Measurements from ENCODE around the gene FBLIM1.
"Not testable (repeated sequence)": the region's sequence is repeated elsewhere in the genome, so short reads cannot be mapped to it uniquely, and the experiment has no call there.

Gene FBLIM1

DNA sequence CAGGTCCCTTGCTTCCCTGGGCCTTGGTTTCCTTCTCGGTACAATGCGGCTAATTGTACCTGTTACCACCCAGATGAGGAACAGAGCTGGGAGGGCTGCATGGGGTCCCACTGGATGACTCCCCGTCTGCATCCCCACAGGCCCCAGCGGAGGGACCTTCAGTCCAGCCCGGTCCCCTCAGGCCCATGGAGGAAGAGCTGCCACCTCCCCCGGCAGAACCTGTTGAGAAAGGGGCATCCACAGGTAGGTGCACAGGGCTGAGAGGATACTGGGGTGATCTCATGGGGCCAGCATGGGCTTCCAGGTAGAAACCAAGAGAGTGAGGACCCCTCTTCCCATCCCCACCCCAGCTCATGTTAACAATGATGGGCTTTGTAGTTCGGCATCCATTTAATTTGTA lies 9.8 kb downstream of the FBLIM1 start:
- no peak for DNase-seq (ENCODE audit: low read depth)

DNA sequence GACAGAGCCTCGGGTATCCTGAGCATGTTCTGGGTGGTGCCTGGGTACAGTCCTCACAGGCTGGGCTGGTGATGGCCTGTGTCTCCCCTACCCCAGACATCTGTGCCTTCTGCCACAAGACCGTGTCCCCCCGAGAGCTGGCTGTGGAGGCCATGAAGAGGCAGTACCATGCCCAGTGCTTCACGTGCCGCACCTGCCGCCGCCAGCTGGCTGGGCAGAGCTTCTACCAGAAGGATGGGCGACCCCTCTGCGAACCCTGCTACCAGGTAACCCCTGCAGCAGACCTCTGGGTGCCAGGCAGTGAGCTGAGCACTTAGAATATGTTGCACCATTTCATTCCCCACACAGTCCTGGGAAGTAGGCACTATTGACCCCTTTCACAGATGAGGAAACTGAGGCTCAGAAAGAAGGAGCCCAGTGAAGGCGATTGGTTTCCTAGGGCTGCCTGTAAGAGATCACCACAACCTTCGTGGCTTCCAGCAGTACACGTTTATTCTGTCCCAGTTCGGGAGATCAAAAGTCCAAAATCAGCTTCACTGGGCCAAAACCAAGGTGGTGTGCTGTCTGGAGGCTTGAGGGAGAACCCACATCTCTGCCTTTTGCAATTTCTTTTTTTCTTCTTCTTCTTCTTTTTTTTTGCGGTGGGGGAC lies 11.8 kb downstream of the FBLIM1 start:
- DNase-seq (ENCODE audit: low read depth): no peak

DNA sequence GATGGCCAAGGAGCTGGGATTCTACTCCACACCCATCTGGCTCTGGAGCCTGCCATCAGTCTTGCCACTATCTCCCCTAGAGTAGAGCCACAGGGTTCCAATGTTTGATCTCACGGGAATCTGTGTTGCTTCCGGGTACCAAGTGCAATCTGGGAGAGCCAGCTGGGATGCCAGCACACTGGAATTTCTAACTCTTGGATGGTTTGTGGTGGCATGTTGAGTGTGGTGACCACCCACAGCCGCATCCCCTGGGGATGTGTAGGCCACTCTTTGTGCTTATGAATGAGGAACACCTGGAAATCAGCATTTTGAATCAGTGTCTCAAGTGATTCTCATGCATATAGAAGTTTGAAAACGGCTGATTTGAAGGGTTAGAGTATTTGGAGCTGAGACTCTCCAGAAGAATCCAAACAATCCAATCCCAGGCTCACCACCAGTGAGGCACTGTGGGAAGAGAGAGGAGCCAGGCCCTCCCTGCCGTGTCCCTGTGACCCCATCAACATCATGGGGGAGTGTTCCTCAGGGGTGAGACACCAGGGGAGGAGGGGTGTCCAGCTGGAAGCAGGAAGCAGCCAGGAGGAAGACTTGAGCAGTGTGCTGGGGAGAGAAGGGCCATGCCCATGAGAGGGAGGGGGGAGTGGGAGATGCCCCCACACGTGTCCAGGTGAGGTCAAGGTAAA lies 13.4 kb downstream of the FBLIM1 start:
- DNase-seq (ENCODE audit: low read depth): no peak

DNA sequence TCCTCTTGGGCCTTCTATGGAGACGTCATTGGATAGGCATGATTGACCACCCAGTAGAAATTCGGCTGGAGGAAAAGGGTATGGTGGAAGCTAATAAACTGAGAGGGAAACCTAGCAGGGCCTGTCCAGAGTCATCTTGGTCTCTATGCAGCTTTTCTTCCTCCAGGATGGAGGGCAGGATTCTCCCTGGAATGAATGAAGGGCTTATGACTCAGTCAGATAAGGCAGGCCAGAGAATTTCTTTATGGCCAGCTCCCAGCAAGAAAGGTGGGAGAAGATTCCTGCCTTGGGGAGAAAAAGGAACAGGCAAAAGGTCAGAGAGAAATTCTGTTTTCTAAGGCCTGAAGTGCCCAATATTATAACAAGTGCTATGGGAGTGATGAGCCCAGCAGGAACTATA lies 17.1 kb downstream of the FBLIM1 start:
- no peak for DNase-seq (ENCODE audit: low read depth)

DNA sequence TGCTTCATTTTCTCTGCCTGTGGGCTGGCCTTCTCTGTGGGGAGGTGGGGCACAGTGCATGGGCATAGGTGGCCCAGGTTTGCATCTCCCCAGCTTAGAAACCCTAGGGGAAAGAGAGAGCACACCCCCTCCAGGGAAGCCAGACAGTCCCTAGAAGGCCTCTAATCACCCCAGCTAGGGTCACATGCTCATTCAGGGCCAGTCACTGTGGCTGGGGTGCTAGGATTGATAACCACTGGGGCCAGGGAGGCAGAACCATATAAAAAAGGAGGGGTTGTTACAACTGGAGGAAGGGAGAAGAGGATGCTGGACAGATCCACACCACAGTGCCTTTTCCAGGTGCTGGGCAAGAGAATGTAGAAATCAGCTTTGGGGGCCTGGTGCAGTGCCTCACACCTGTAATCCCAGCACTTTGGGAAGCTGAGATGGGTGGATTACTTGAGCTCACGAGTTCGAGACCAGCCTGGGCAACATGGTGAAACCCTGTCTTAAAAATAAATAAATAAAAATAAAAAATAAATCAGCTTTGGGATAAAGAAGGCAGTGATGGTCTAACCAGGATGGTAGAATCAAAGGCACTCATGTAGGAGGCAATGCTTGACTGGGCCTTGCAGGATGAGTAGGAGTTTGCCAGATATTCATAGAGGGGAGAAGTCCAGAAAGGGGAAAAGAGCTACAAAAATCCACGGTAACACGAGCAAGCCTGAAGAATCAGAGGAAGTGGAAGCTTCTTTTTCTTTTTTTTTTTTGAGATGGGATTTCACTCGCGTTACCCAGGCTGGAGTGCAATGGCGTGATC lies 19.5 kb downstream of the FBLIM1 start:
- no peak for DNase-seq (ENCODE audit: low read depth)

DNA sequence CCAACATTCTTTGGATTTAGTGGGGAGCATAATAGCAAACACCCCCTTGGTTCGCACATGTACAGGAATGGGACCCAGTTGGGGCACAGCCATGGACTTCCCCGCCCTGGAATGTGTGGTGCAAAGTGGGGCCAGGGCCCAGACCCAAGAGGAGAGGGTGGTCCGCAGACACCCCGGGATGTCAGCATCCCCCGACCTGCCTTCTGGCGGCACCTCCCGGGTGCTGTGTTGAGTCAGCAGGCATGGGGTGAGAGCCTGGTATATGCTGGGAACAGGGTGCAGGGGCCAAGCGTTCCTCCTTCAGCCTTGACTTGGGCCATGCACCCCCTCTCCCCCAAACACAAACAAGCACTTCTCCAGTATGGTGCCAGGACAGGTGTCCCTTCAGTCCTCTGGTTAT lies 27.1 kb downstream of the FBLIM1 start:
- DNase-seq (ENCODE audit: low read depth): no peak

- no peak for DNase-seq (ENCODE audit: low read depth)
These were observed 28.0 kb downstream of the FBLIM1 start for GRCh38 chr1:15786581-15786980.

DNA sequence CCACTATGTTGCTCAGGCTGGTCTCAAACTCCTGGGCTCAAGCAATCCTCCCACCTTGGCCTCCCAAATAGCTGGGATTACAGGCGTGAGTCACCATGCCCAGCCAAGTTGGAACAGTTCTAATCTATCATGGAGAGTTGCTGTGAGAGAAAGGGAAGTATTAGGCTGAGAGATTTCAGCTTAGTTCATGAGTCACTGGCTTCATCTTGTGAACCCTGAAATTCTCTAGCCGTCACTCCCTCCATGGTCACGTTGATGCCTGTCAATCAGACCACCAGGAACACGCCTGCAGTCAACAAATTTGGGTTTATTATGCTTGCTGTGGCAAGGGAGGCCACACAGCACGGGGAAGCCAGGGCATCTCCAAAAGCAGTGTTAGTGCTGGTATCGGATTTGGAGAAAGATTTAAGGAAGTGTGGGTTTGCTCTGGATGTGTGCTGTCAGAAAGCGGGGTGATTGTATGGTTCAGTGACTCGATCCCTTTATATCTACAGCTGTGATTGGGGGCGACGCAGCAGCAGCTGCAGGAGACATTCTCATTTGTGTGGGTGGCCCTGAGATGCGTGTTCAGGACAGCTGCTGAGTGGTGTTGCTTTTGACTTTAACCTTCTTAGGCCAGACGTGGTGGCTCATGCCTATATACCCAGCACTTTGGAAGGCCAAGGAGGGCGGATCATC lies 30.2 kb downstream of the FBLIM1 start:
- DNase-seq (ENCODE audit: low read depth): no peak

- DNase-seq (ENCODE audit: low read depth): no peak
These were observed 37.5 kb downstream of the FBLIM1 start for GRCh38 chr1:15796086-15796462.

GRCh38 chr1:15797614-15798390 lies 39.2 kb downstream of the FBLIM1 start:
- DNase-seq (ENCODE audit: low read depth): no peak

- DNase-seq (ENCODE audit: low read depth): peak; percentile 97
These were observed 40.6 kb downstream of the FBLIM1 start for GRCh38 chr1:15799004-15799867.

DNA sequence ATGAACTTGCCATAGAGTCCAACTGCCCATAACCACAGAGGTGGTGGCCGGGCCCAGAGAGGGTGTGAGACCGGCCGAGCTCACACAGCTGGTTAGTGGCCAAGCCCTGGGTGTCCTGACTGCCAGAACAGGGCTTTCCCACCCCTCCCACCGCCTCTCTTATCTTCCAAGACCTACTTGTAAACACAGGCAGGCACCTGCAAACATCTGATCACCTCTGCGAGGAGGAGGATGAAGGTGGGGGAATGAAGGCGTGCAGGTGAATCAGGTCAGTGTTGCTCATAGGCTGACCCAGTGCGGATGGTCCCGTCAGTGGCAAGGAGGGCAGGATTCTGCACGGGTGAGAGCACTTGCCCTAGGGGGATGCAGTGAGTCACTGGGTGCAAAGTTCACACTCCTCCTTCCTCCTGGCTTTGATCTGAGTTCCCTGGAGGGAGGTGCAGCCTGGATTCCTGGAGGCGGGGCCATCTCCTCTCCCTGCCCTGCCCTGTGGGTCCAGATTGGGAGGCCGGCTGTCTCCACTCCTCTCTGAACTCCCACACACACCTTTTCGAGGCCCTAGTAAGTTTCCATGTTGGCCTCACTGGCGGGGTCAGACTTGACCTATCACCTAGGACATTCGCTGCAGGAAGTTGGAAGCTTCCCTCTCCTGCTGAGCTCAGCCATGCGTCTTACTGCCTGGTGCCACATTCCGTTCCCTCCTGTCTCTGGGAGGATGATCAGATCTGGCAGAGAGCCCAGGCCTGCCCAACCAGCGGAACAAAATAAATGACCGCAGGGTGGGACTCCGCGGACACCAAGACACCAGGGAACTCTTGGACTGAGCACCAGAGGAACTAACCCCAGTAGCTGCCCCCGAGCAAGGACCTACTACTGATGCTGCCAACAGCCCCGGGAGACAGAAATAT lies 41.6 kb downstream of the FBLIM1 start:
- no peak for DNase-seq (ENCODE audit: low read depth)

GRCh38 chr1:15802234-15802965 lies 43.8 kb downstream of the FBLIM1 start:
- no peak for DNase-seq (ENCODE audit: low read depth)

- no peak for DNase-seq (ENCODE audit: low read depth)
These were observed 44.8 kb downstream of the FBLIM1 start for GRCh38 chr1:15803380-15803779.

DNA sequence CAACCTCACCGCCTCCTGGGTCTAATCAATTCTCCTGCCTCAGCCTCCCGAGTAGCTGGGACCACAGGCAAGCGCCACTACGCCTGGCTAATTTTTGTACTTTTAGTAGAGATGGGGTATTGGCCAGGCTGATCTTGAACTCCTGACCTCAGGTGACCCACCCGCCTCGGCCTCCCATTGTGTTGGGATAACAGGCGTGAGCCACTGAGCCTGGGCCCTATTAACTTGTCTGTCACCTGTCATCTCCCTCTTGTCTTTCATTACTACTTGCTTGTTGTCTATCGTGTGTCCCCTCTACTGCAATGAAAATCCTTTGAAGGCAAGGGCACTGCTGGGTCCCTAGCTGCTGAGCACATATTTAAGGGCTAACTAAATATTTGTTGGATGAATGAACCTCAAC lies 45.5 kb downstream of the FBLIM1 start:
- no peak for DNase-seq (ENCODE audit: low read depth)

DNA sequence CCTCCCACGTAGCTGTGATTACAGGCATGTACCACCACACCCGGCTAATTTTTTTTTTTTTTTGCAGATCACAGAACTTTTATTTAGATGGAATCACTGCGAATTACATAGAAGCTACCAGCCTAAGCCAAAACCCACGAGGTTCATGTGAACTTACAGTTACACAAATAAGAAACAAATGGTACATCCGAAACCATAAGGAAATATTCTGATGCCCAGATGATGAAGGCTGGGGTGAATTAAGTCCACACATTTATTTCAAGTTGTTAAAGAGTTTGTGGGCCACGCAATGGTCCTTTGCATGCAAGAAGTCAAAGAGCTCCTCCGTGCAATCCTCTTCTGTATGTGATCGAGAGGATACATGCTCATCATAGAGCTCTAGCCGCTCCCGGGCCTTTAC lies 48.5 kb downstream of the FBLIM1 start:
- DNase-seq (ENCODE audit: low read depth): no peak

DNA sequence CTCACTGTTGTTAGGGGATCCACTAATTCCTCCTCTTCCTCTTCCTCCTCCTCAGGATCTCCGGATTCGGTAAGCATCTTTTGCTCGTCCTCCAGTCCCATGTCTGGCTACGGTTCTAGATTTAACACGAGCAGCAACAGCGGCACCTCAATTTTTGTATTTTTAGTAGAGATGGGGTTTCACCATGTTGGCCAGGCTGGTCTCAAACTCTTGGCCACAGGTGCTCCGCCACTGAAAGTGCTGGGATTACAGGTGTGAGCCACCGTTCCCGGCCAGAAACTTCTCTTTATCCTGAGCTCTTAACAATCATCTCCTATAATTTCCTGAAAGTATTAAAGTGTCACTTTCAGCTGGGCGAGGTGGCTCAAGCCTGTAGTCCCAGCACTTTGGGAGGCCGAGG lies 49.0 kb downstream of the FBLIM1 start, which contains the start of gene UQCRHL:
Gene UQCRHL, minus strand, starts transcription at position 101 of the 400 bp plus-strand sequence. Its CDS starts 0 bp downstream, at position 101.
- not testable (repeated sequence) for DNase-seq (ENCODE audit: low read depth)

DNA sequence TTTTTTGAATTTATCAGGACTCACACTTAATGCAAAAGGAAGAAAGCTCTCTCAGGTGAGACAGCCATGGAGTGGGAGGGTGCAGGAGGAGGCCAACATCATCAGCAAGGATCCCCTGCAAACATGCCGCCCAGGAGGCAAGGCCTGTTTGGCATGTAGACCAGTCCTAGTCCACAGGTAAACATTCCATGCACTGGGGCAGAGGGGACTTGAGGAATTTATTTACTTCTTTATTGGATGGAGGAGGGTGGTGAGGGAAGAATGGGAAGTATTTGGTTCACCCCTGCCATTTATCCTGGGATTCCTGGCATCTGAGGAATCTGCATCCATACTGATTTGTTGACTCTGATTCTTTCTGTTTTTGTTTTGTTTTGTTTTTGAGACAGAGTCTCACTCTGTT lies 50.4 kb downstream of the FBLIM1 start:
- no peak for DNase-seq (ENCODE audit: low read depth)

- DNase-seq (ENCODE audit: low read depth): no peak
These were observed 51.5 kb downstream of the FBLIM1 start for GRCh38 chr1:15810073-15810472.
